HG02852 (cell line): ENCODE data around the gene IRF9.
A peak's percentile ranks its signal among the peaks of the same experiment; 100 is the strongest.

ENCODE experiments used
- ATAC-seq: cut with Tn5 transposase; IDR thresholded peaks from one replicate; pipeline ENCODE4 v1.9.1; 2021; ENCODE audit warnings: mild to moderate bottlenecking, moderate library complexity; ENCODE audit not compliant: unreplicated experiment

IRF9 gene

GRCh38 chr14:24176599-24176998 is 15.5 kb downstream of the IRF9 start:
- ATAC-seq = no peak

- no peak for ATAC-seq
Measured at GRCh38 chr14:24177041-24177825, 16.2 kb downstream of the IRF9 start.

- ATAC-seq = no peak
Measured at GRCh38 chr14:24177891-24178290, 16.8 kb downstream of the IRF9 start.

- no peak for ATAC-seq
Measured at GRCh38 chr14:24178399-24179178, 17.5 kb downstream of the IRF9 start.

GRCh38 chr14:24179294-24179960 is 18.4 kb downstream of the IRF9 start:
- ATAC-seq = no peak

- no peak for ATAC-seq
Measured at GRCh38 chr14:24179961-24180796, 19.1 kb downstream of the IRF9 start.

GRCh38 chr14:24181371-24182077 is 20.5 kb downstream of the IRF9 start:
- ATAC-seq = no peak

- ATAC-seq = no peak
Measured at GRCh38 chr14:24182110-24182882, 21.2 kb downstream of the IRF9 start.

- no peak for ATAC-seq
Measured at GRCh38 chr14:24183014-24183481, 22.0 kb downstream of the IRF9 start.

GRCh38 chr14:24184104-24184970 is 23.3 kb downstream of the IRF9 start:
- no peak for ATAC-seq

- ATAC-seq = no peak
Measured at GRCh38 chr14:24185026-24185425, 24.0 kb downstream of the IRF9 start.

GRCh38 chr14:24185741-24186140 is 24.7 kb downstream of the IRF9 start:
- ATAC-seq = no peak

- no peak for ATAC-seq
Measured at GRCh38 chr14:24186831-24187538, 25.9 kb downstream of the IRF9 start.

- no peak for ATAC-seq
Measured at GRCh38 chr14:24187539-24187915, 26.5 kb downstream of the IRF9 start.

GRCh38 chr14:24188251-24189058 is 27.4 kb downstream of the IRF9 start, which contains the start of gene IPO4:
Gene IPO4 (minus strand): TSS chr14:24188816. CDS start chr14:24188787, 29 bp downstream.
- ATAC-seq = peak; percentile 89

- ATAC-seq = no peak
Measured at GRCh38 chr14:24189059-24189375, 28.0 kb downstream of the IRF9 start.

GRCh38 chr14:24189460-24189859 is 28.4 kb downstream of the IRF9 start:
- no peak for ATAC-seq
